Left colon (tissue), 2 donors: Measurements from ENCODE around the gene MVD. TPM values are rescaled to one million over a fixed set of nuclear protein-coding genes. Genes with fewer than 3 reads are reported as not detected.
A peak's percentile ranks its signal among the peaks of the same experiment; 100 is the strongest.

Experiments used
- ATAC-seq: fragments of 200-7000 bp; cut with Tn5 transposase; one replicate; pipeline ENCODE4 v1.9.1; 2020; ENCODE audit warnings: mild to moderate bottlenecking, moderate library complexity
- DNase-seq, 2 donors: peaks; one replicate each; pipeline ENCODE4 v3.0.0-alpha.2; 2020
- intact Hi-C, 2 donors: fragments of 100-400 bp; cut with DNase I in 1 of 2; cut with micrococcal nuclease in 1 of 2; formaldehyde crosslinking; loops; one replicate each; pipeline versions ENCODE4 v1.11.2 to v1.14.0; 2022; cut with DNase I, micrococcal nuclease
- long read RNA-seq: library from polyadenylated mRNA; unstranded; transcript quantifications from one replicate; pipeline ENCODE4 v2.0.0, GENCODE V29; 2021
- total RNA-seq, 2 donors: library from RNA; stranded (reverse); fragmentation: NEBNext Ultra II Directional; extraction: Animal tissue kit (Norgen Biotek cat#: 25700); gene quantifications; one replicate each; pipeline ENCODE4 v1.2.1, GENCODE V29; 2021
- donor health status: DM: no; HTN: no; CAD: no.
- donor health status: DM: yes; HTN: yes; CAD: no.

The MVD gene, protein sequence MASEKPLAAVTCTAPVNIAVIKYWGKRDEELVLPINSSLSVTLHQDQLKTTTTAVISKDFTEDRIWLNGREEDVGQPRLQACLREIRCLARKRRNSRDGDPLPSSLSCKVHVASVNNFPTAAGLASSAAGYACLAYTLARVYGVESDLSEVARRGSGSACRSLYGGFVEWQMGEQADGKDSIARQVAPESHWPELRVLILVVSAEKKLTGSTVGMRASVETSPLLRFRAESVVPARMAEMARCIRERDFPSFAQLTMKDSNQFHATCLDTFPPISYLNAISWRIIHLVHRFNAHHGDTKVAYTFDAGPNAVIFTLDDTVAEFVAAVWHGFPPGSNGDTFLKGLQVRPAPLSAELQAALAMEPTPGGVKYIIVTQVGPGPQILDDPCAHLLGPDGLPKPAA
- total RNA-seq: 100 to 1,000 TPM in 1 of 2 donors, 10 to 100 TPM in 1; 74.3 to 191 TPM
- long read RNA-seq, transcript MVD-201 (10 exons, 1,823 nt): major isoform, 263 of 436 reads
- long read RNA-seq, transcript MVD-209 (6 exons, 2,352 nt): minor isoform, 24 of 436 reads
- long read RNA-seq, partial matches to known transcripts: 92 of 436 reads
- long read RNA-seq, other reads (novel, unspliced or antisense): 53 of 436 reads

DNA sequence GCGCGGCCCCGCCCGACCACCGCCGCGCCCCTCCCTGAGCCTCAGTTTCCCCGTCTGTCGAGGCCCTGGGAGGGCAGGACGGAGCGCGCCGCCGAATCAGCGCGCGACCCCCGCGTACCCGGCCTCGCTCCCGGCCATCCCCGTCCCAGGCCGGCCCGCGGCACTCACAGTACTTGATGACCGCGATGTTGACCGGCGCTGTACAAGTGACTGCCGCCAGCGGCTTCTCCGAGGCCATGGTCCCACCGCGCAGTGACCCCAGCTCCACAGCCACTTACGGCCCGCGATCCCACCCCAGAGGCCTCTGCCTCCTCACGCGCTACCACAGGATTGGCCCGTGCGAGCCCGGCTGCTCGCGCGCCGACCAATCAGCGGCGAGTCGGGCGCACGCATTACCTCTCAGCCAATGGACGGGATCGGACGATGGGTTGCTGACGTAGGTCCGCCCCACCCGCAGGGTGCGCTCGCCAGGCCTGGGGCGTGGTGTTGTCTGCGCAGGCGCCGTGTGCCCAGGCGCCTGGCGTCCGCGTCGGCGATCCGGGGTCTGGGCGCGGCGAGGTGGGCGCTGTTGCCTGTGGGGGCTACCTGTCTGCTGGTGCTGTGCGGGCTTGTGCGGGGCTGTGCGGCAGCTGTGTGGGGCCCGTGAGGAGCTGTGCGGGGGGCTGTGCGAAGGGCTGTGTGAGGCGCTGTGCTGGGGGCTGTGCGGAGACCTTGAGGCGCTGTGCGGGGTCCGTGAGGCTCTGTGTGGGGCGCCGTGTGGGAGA, at the start of gene MVD:
MVD (minus strand) TSS at position 249 of the 764 bp plus-strand sequence; CDS start at position 238, 11 bp downstream.
- ATAC-seq (peak; percentile 93), DNase-seq (peak; percentile 96 to 97)
- intact Hi-C loops: no loop called here

DNA sequence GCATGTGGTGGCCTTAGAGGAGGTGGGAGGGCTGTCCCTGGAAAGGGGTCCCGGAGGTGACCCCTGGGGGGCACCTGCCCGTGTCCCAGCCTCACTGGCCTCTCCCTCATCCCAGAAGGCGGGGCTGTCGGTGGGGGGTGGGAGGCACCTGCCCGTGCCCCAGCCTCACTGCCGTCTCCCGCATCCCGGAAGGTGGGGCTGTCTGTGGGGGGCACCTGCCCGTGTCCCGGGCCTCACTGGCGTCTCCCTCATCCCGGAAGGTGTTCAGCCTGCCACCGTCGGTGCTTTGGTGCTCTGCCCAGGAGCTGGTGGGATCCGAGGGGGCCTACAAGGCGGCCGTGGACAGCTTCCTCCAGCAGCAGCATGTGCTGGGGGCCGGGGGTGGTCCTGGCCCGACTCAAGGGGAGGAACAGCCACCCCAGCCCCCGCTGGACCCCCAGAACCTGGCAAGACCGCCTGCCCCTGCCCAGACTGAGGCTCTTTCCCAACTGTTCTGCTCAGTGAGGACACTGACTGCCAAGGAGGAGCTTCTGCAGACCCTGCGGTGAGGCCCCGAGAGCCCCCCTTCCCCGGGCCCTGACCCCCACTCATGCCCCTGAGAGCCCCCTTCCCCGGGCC, 49.6 kb upstream of the MVD start:
- intact Hi-C loops: no loop called here
- DNase-seq (no peak), ATAC-seq (no peak)

DNA sequence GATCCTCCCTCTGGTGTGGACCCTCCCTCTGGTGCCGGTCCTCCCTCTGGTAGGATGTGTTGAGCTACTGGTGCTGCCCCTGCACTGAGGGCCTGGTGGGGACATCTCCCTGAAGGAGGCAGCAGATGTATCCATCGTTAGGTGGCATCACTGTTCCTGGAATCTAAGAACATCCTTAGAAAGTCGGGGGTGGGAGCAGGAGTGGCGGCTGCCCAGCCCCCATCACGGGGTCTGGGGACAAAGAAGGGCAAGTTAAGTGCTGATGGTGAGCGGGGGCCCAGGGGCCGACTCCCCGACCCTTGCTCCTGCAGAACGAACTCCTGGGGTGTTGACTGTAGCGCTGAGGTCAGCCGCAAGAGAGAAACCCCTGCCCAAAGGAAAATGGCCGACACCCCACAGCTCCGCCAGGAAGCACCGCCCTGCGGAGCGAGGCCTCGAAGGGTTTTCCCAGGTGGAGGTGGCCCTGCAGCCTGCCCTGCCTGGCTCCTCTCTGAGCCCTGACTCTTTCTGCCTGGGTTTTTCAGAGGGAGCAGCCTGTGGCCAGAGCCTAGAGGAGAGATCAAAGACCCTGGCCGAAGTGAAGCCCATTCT, 49.0 kb upstream of the MVD start:
- DNase-seq: no peak
- intact Hi-C loops: no loop called here
- no peak for ATAC-seq

DNA sequence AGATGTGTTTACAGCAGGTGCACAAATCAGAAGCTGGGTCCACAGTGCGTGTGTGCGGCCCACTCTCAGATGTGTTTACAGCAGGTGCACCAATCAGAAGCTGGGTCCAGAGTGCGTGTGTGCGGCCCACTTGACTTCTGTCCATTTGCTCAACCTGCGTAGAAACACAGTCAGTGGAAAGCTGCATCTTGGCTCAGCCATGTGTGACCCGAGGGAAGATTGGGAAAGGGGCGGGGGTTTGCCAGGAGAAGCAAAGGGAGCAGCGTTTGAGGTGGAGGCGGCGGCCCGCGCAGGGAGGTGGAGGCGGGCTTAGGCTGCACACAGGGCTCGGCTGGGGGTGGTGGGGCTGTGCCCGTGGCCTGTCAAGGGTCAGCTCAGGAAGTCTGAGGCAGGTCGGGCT, 47.7 kb upstream of the MVD start:
- ATAC-seq (no peak), DNase-seq (no peak)
- intact Hi-C loops: no loop called here

DNA sequence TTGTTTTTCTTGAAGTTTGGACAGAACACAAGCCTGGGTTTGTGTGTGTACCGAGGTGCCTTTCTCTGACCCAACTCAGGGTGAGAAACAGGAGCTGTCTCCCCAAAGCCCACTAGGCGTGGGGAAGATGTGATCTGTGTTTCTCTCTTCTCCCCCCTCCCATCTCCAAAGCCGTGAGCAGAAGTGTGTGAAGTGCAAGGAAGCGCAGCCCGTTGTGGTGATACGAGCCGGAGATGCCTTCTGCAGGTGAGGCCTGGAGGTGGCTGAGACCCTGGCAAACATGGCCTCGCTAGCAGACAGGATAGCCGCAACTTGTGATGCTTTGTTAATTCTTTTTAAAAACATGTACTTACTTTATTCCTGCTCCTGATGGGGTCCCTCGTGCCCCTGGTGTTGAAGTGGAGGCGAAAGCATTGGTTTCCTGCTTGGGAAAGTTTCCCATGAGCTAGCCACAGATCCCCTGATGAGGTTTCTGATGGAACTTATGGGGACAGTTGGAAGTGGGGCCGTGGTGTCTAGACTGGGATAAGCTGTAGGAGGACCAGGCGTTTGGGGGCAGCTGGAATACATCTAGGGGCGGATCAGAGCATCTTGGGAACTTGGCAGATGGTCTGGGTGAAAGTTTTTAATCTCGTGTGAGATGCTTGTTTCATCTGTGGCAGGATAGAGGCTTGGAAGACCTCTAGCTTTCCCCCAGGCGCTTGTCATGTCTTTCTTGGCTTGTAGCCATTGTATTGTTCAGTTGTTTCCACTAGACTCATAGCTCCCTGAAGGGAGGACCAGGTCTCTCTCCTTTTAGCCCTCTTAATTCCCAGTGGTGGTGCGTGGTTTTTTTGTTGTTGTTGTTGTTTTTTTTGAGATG, 44.3 kb upstream of the MVD start:
- DNase-seq (no peak), ATAC-seq (no peak)
- intact Hi-C loops: no loop called here

DNA sequence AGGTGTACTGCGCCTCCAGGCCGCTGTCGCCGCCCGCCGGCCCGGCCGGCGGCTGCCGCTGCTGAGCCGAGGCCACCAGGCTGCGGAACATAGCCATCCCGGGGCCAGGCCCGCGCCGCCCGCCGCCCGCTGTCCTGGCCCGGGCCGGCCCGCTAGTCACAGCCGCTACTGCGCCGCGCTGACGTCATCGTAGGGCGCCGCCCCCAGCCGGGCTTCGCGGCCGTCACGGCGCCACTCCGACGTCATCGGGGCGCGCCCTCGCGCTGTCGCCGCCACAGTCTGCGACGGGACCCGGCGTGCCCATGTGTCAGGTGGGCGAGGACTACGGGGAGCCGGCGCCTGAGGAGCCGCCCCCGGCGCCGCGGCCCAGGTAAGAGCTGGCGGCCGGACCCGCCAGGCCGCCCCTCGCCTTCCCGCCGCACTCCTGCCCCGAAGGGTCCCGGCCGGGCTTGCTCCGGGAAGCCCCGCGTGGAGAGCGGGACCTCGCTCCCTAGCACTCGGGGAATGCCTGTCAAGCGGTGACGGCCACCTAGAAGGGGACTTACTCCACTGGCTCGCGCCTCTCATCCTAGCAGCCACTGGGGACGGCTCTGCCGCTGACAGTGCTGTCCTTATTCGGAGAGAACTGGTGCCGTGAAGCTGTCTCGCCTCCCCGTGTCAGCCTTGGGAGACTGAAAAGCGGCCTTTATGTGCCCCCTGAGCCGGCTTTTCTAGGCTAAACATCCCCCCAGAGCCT, 43.5 kb upstream of the MVD start, which contains the start of the genes CTU2 and RNF166:
CTU2 (plus strand) TSS at position 275 of the 736 bp plus-strand sequence; CDS start at position 303, 28 bp downstream.
RNF166 (minus strand) TSS at position 180 of the 736 bp plus-strand sequence; CDS start at position 97, 83 bp downstream.
- DNase-seq: peak; percentile 86 to 94
- intact Hi-C loops: no loop called here
- peak; percentile 91 for ATAC-seq

DNA sequence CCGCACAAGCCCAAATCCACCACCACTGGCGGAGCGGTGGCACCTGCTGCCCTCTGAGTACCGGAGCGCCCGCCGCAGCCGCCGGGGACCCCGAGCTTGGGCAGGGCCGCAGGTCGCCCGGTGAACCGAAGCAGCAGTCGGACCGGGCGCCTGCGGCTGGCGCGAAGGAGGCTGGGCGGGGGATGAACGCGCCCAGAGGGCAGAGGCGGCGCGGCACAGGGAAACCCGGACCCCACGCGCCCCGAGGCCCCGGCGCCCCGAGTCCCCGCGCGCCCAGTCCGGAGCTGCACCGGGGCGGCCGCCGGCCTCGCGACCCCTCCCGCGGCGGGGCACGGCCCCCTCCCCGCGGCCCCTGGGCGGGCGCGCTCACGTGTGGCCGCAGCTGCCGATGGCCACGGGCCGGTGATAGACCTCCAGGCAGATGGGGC, 42.9 kb upstream of the MVD start:
- ATAC-seq (peak; percentile 17), DNase-seq (no peak)
- intact Hi-C loops: no loop called here

DNA sequence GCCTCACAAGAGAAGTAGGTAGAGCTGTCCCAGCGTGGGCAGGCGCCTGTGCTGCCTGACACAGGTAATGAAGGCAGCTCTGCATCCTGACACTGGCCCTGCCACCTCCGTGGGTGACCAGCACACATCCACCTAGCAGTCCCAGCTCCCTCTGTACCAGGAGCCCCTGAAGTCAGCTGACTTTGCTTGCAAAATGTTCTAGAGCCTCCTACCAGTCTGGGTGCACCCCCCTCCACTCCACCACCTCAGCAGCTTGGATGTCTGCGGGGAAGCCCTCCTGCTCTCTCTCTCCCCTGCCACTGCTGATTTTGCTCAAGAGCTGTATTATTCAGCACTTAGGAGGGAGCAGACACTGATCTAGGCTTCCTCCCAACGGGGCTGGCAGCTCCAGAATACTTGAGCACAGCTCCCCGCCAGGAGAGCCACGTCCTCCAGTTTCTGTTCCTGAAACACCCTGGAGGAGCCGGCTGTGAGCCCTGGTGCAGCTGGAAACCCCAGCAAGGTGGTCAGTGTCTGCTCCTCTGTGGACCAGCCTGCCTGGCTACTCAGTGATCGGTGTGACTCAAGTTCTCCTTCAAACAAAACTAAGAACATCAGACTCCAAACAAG, 42.3 kb upstream of the MVD start:
- intact Hi-C loops: no loop called here
- DNase-seq (no peak), ATAC-seq (no peak)

DNA sequence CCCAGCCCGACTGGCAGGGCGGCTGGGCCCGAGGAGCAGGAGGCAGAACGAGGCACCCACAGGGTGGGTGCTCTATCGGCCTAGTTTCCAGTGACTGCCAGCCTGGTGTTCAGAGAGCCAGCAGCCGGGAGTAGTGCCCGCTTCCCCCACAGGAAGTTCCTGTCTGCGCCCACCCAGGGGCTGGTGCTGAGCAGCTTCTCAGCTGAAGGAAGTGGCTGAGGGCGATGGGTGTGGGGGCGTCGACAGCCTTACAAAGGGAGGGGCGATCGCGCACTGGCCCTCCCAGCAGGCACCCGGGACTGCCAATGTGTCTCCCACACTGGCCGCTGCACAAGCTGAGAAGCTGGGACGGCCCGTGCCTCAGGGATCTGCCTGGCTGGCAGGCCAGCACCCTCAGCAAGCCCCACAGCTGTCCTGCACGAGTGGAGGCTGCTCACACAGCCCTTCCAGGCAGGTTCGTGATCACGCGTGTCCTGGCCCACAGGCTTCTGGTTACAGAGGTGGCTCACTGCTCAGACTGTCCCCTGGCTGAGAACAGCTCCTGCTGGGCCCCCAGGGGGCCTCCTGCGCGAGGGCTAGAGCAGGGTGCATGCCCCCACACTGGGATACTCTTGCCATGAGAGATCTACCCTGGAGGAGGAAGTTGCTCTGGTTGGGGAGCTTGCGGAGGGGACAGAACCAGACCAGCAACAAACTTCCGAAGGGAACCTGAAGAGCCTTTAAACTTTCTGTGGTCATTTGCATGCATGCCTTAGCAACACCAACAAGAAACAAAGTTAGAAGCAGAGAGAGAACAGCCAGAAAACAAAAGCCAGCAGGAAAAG, 40.8 kb upstream of the MVD start:
- intact Hi-C loops: no loop called here
- ATAC-seq: no peak
- DNase-seq: peak in 1 of 2 donors; percentile 64

DNA sequence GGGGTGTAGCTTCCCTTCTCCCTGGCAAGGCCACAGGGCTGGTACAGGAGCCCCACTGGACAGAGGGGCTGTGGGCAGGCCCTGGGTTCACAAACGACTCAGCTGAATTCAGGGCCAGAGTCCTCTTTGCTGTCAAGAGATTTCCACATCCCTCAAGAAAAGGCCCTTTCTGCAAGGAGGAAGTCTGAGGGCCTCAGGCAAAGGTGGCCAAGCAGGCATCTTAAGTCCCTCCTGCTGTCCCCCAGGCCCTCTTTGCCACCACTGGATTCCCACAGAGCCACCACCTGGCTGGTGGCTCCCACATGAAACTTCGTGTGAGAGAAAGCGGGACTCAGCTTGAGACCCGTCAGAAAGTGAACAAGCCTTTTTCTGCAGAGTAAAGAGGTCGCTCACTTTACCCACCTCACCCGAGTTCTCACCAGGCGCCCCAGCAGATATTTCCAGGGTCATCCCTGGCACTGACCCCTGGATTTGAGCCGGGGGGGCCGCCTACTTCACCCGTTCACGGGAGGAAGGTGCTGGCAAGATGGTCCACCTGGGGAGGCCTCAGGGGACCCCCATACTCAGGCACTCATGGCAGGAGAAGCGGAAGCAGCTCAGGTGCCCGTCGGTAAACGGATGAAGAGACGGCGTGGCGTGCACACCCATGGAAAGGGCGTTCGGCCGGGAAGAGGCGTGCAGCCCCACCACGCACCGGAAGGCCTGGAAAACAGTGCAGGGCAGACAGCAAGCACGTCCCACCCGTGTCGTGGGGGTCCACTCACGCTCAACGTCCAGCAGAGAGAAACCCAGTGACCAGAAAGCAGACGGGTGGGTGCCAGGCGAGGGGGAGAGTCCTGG, 39.7 kb upstream of the MVD start:
- intact Hi-C loops: no loop called here
- no peak for ATAC-seq
- DNase-seq: no peak

DNA sequence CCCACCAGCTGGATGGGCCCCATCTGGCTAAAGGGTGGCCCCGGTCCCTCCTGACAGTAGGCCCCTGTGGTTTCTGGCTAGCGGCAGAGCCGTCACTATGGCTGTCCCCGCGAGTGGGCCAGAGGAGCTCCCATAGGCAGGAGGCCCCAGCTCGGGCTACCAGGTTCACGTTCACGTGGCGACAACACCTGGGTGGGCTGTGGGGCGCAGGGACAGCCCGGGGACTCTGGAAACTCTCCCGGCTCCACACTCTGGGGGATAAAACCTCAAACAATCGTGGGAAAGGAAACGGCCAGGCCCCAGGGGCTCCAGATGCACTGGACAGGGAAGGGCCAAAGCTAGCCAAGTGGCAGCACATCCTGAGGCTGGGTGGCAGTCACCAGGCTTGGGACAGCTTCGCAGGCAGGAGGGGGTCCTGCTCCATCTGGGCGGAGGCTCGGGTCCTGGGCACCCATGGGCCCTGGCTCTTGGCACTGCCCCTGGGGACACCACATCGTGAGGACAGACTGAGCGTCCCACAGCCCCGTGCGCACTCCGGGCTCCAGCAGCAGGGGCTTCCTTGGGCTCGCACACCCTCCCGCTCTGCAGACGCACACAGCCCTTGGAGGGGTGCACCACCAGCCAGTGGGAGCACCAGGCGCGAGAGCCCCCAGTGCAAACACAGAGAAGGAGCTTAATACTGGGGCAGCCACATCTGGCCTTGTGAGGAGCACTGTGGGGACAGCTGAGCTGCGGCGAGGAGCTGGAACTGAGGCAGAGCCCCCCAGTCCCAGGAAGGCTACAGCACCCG, 38.9 kb upstream of the MVD start:
- intact Hi-C loops: no loop called here
- no peak for DNase-seq
- ATAC-seq: no peak

DNA sequence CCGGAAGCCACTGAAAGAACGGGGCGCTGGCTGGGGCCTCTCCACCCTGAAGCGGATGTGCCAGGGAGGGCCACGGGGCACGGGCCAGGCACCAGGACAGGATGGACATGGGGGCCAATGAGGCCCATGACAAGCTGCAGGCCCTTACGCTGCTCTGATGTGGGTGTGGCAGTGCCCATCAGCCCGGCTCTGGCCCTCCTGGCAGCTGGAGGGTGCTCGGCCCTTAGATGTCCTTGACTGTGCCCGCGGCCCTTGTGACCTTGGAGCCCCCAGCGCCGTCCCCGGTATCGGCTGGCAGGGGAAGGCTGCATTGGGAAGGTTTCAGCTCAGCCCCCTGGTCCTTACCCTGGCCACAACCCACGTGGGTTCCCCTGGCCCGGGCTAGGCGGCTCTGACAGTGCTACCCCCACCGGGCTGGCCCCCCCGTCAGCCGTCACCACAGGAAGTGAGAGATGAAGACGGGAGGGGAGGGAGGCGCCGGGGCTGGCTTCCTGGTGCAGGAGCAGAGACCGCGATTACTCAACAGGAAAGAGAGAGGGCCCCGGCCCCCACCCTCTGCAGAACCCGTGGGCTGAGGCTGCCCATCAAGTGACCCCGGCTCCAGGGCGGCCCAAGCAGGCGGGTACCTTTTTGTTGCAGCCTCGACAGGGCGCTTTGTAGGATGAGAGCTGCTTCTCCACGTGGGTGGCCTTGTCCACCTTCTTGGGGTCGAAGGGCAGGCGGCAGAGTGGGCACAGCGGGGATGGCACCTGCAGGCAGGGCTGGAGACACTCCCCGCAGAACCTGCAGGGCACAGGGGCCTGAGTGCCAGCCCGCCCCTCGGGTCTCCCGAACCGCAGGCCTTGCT, 38.0 kb upstream of the MVD start:
- DNase-seq: peak; percentile 90
- intact Hi-C loops: no loop called here

DNA sequence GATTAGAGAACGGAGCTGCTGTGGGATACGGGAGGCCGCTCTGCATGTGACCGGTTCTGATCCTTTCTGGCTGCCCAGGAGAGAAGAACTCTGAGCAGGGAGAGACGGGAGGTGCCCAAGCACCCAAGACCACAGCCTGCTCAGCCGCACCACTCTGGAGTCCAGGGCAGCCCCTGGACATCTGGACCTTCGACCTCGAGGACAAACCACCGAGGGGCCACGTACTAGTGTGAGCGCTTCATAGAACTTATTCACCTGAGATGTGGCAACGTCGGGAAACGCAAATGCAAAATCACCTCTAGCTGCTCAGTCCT, 37.4 kb upstream of the MVD start:
- intact Hi-C loops: no loop called here
- DNase-seq (no peak), ATAC-seq (no peak)

More for the DNA sequence above, 38.0 kb upstream of the MVD start:
- peak; percentile 51 for ATAC-seq

DNA sequence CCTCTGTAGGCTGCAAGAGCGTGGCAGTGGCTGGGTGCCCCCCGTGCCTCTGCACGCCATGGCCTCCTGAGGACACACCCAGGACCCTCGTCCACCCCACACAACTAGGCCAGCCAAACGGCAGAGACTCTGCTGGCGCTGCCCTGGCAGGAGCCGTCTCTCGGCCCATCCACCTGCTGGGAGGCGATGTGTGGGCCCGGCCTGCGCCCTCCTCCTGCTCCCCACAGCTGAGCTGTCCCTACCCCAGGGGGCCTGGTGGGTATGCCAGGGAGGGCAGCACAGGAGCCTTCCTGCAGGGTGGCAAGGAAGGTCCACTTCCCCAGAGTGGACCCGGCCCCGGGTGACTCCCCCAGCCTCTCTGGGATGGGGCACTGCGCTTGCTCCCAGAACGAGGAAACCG, 36.3 kb upstream of the MVD start:
- no peak for ATAC-seq
- DNase-seq: no peak
- intact Hi-C loops: no loop called here
